Measurements from ENCODE around the gene ZNF787. TPM values are rescaled to one million over a fixed set of nuclear protein-coding genes. Genes with fewer than 3 reads are reported as not detected.

ZNF787 gene
- total and polyA plus RNA-seq, 2 of the 13 experiments (the other 11 are each of a cell fraction or from before 2014, with no cell fraction given): 15.1 to 42.8 TPM

DNA sequence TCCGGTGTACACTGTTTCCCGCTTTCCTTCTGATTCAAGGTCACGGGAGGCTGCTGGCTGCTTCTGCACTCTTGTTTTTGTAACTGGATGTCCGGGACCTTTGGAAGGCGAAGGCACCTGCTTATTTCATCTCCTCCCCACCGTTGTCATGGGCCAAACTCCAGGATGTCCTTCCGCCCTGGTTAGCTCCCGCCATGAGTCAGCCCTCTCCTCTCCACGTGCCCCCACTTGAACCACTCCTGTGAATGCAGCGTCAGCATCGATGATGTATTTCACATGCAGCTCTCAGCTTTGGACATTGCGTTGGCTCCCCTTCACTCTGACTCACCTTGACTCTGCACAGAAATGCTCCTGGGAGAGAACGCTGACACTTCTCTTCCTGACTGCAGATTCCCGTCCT is 49.2 kb upstream of the ZNF787 start (continued):
- TF ChIP-seq RORA (CRISPR knock-in tag; IDR thresholded peaks at IDR 0.05) (no peak), ZNF354B (CRISPR knock-in tag; IDR thresholded peaks at IDR 0.05) (no peak), ZNF749 (CRISPR knock-in tag; IDR thresholded peaks at IDR 0.05; ENCODE audit: borderline replicate concordance) (no peak), EHMT2 (IDR thresholded peaks at IDR 0.05; ENCODE audit: borderline replicate concordance, low read depth, low read length) (no peak), HDAC6 (IDR thresholded peaks at IDR 0.05; ENCODE audit: low read depth, low read length) (no peak), HNRNPL (IDR thresholded peaks at IDR 0.05; ENCODE audit: low read depth, low read length) (no peak), NFE2L2 (IDR thresholded peaks at IDR 0.05; ENCODE audit: low read length) (no peak), ZMAT3 (CRISPR knock-in tag; conservative IDR thresholded peaks at IDR 0.05) (peak; percentile 76; the same call in 1 of the 2 replicates), SNAPC2 (CRISPR knock-in tag; IDR thresholded peaks at IDR 0.05) (no peak), HDAC1 (CRISPR knock-in tag; IDR thresholded peaks at IDR 0.05) (peak; percentile 63; the same call in 1 of the 2 replicates), RAD21 (CRISPR knock-in tag; IDR thresholded peaks at IDR 0.05) (no peak), MYNN (CRISPR knock-in tag; IDR thresholded peaks at IDR 0.05; ENCODE audit: low read depth) (peak; percentile 66; the same call in 1 of the 2 replicates), CBFB (CRISPR knock-in tag; IDR thresholded peaks at IDR 0.05) (0 out of 2 replicates have a peak, but pooled peaks have one; percentile 42), TOE1 (CRISPR knock-in tag; IDR thresholded peaks at IDR 0.05) (no peak), ARNTL (CRISPR knock-in tag; IDR thresholded peaks at IDR 0.05) (peak; percentile 87), ZNF614 (CRISPR knock-in tag; IDR thresholded peaks at IDR 0.05; ENCODE audit: borderline replicate concordance) (no peak), SRSF9 (IDR thresholded peaks at IDR 0.05; ENCODE audit: borderline replicate concordance, insufficient read depth, low read depth, low read length, poor library complexity, severe bottlenecking) (no peak), ZNF3 (CRISPR knock-in tag; IDR thresholded peaks at IDR 0.05) (no peak)
- TF ChIP-seq, protein P1, sequence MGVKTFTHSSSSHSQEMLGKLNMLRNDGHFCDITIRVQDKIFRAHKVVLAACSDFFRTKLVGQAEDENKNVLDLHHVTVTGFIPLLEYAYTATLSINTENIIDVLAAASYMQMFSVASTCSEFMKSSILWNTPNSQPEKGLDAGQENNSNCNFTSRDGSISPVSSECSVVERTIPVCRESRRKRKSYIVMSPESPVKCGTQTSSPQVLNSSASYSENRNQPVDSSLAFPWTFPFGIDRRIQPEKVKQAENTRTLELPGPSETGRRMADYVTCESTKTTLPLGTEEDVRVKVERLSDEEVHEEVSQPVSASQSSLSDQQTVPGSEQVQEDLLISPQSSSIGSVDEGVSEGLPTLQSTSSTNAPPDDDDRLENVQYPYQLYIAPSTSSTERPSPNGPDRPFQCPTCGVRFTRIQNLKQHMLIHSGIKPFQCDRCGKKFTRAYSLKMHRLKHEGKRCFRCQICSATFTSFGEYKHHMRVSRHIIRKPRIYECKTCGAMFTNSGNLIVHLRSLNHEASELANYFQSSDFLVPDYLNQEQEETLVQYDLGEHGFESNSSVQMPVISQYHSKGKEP (CRISPR knock-in tag; IDR thresholded peaks at IDR 0.05): no peak
- TF ChIP-seq, protein P2, sequence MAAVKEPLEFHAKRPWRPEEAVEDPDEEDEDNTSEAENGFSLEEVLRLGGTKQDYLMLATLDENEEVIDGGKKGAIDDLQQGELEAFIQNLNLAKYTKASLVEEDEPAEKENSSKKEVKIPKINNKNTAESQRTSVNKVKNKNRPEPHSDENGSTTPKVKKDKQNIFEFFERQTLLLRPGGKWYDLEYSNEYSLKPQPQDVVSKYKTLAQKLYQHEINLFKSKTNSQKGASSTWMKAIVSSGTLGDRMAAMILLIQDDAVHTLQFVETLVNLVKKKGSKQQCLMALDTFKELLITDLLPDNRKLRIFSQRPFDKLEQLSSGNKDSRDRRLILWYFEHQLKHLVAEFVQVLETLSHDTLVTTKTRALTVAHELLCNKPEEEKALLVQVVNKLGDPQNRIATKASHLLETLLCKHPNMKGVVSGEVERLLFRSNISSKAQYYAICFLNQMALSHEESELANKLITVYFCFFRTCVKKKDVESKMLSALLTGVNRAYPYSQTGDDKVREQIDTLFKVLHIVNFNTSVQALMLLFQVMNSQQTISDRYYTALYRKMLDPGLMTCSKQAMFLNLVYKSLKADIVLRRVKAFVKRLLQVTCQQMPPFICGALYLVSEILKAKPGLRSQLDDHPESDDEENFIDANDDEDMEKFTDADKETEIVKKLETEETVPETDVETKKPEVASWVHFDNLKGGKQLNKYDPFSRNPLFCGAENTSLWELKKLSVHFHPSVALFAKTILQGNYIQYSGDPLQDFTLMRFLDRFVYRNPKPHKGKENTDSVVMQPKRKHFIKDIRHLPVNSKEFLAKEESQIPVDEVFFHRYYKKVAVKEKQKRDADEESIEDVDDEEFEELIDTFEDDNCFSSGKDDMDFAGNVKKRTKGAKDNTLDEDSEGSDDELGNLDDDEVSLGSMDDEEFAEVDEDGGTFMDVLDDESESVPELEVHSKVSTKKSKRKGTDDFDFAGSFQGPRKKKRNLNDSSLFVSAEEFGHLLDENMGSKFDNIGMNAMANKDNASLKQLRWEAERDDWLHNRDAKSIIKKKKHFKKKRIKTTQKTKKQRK (IDR thresholded peaks at IDR 0.05; ENCODE audit: low read length): no peak
- TF ChIP-seq, protein P3, sequence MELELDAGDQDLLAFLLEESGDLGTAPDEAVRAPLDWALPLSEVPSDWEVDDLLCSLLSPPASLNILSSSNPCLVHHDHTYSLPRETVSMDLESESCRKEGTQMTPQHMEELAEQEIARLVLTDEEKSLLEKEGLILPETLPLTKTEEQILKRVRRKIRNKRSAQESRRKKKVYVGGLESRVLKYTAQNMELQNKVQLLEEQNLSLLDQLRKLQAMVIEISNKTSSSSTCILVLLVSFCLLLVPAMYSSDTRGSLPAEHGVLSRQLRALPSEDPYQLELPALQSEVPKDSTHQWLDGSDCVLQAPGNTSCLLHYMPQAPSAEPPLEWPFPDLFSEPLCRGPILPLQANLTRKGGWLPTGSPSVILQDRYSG (CRISPR knock-in tag; IDR thresholded peaks at IDR 0.05): no peak
- TF ChIP-seq, protein P4, sequence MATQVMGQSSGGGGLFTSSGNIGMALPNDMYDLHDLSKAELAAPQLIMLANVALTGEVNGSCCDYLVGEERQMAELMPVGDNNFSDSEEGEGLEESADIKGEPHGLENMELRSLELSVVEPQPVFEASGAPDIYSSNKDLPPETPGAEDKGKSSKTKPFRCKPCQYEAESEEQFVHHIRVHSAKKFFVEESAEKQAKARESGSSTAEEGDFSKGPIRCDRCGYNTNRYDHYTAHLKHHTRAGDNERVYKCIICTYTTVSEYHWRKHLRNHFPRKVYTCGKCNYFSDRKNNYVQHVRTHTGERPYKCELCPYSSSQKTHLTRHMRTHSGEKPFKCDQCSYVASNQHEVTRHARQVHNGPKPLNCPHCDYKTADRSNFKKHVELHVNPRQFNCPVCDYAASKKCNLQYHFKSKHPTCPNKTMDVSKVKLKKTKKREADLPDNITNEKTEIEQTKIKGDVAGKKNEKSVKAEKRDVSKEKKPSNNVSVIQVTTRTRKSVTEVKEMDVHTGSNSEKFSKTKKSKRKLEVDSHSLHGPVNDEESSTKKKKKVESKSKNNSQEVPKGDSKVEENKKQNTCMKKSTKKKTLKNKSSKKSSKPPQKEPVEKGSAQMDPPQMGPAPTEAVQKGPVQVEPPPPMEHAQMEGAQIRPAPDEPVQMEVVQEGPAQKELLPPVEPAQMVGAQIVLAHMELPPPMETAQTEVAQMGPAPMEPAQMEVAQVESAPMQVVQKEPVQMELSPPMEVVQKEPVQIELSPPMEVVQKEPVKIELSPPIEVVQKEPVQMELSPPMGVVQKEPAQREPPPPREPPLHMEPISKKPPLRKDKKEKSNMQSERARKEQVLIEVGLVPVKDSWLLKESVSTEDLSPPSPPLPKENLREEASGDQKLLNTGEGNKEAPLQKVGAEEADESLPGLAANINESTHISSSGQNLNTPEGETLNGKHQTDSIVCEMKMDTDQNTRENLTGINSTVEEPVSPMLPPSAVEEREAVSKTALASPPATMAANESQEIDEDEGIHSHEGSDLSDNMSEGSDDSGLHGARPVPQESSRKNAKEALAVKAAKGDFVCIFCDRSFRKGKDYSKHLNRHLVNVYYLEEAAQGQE (IDR thresholded peaks at IDR 0.05; ENCODE audit: borderline replicate concordance in 1 of 2, low read depth in 1 of 2, low read length in 2 of 2): peak in 1 of 2 experiments; percentile 47; a peak in 1 of 4 replicates

Data from HepG2 (cell line).